ENCODE results near the gene NOP14. TPM values are rescaled to one million over a fixed set of nuclear protein-coding genes. Genes with fewer than 3 reads are reported as not detected.
"Not testable (repeated sequence)": the region's sequence is repeated elsewhere in the genome, so short reads cannot be mapped to it uniquely, and the experiment has no call there.

The NOP14 gene
- total and polyA plus RNA-seq, 2 donors (not counting 1 experiment from before 2014, with no cell fraction given): 9.1 to 30.4 TPM

DNA sequence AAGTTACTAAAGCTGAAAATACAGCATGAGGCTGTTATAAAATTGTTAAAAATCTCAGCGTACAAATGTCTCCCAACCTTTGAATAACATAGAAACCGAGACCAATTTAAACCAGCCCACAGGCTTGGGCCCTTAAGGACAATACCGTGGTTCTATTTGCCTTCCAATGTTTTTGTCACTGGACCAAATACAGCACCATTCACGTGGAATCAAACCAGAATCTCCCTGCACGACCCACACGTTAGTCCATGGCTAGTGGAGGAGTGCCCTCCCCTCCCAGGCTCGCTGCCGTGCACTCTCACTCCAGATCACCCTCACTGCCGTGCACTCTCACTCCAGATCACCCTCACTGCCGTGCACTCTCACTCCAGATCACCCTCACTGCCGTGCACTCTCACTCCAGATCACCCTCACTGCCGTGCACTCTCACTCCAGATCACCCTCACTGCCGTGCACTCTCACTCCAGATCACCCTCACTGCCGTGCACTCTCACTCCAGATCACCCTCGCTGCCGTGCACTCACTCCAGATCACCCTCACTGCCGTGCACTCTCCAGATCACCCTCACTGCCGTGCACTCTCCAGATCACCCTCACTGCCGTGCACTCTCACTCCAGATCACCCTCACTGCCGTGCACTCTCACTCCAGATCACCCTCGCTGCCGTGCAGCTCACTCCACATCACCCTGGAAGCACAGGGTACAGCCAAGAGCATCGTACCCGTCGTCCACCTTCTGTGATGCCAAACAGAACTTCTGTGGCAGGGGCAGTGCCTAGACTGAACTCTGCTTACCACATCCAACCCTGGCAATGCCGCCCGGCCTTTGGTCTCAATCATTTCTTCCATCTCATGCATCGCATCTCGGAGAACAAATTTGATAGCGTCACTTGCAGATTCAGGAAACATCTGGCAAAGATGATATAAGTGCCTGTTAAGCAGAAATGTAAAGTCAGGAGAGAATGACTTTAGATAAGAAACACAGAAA lies 17.3 kb downstream of the NOP14 start:
- intact Hi-C loops (cut with micrococcal nuclease); H3K4me1 Mint-ChIP-seq; H3K9me3 Mint-ChIP-seq (ENCODE audit: insufficient read depth); H3K4me3 ChIP-seq (ENCODE audit: control extremely low read depth in 1 of 5, extremely low read depth in 1 of 5, insufficient read depth in 1 of 5, low read depth in 2 of 5, low read length in 4 of 5); POLR2A ChIA-PET; H3K27ac ChIP-seq (ENCODE audit: low read length in 2 of 2); H3K27me3 Mint-ChIP-seq; H3K4me1 ChIP-seq (ENCODE audit: control insufficient read depth in 2 of 2, insufficient read depth in 2 of 2, low read length in 2 of 2); H3K9ac ChIP-seq (ENCODE audit: low read length); H3K4me3 Mint-ChIP-seq; ATAC-seq (ENCODE audit: low read depth); H4K20me1 ChIP-seq (ENCODE audit: control insufficient read depth, insufficient read depth, low read length, poor library complexity, severe bottlenecking); H3K27me3 ChIP-seq (replicated peaks in 1 of 4; ENCODE audit: control extremely low read depth in 1 of 4, control insufficient read depth in 3 of 4, insufficient read depth in 4 of 4, low read length in 3 of 4); DNase-seq; H2AFZ ChIP-seq (ENCODE audit: insufficient read depth, low read depth, low read length, poor library complexity, severe bottlenecking); H3K79me2 ChIP-seq (ENCODE audit: control insufficient read depth, insufficient read depth, low read length); H3K4me2 ChIP-seq (replicated peaks; ENCODE audit: low read depth, low read length, poor library complexity, severe bottlenecking); H3K9me3 ChIP-seq (ENCODE audit: control extremely low read depth in 1 of 3, control insufficient read depth in 2 of 3, insufficient read depth in 1 of 3, low read length in 2 of 3); H3K27ac Mint-ChIP-seq: not testable (repeated sequence)
- 97% methylated on average over 23 of the region's 30 CpGs for WGBS (ENCODE audit: insufficient coverage)
- CTCF ChIA-PET: interaction anchor here (1.3 to 1.5 kb wide), 3 partner anchors 10 to 250 kb away, joined by 3 to 4 read pairs (median 3); no protein-coding TSS in a partner anchor
- H3K36me3 ChIP-seq (replicated peaks in 1 of 2; ENCODE audit: control extremely low read depth in 1 of 2, control insufficient read depth in 1 of 2, extremely low read depth in 1 of 2, insufficient read depth in 2 of 2, low read length in 1 of 2): peaks cover 2 to 85% of the 10 kb centered on the region in 2 experiments

DNA sequence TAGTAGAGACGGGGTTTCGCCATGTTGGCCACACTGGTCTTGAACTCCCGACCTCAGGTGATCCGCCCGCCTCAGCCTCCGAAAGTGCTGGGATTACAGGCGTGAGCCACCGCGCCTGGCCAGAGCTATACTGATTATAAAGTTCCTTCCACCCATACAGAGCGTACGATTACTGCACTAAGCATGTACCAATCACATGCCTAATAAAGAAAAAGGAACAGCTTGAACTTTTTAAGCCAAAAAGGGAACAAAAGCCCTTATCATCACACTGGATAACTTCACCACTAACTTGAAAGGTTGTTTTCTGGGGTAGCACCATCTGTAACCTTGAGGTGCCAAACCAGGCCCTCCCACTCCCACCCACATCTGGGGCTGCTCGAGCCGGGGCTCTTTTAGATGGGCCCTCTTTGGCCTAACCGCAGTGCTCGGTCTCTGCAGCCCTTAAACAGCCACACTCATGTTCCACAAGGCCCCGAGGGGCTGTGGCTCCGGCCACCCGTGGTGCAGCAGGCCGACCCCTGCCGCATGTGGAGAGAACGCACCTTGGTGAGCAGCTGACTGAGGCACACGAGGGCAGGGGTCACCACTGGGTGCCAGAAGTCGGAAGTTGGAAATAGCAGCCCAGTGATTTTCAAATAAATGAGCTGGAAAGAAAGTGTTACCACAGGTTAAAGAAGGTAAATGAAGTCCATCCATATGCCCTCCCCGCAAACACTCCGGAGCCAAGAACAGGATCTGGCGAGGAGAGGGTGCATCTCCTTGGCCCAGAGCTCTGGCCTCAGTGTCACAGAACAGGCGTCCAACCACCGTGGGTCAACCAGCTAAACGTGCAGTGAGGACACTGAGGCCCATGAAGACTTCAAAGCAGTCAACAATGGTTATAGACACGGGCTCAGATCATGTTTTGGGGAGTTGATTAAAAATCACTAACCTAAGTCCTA lies 18.4 kb downstream of the NOP14 start:
- H3K9me3 ChIP-seq (ENCODE audit: control extremely low read depth in 1 of 3, control insufficient read depth in 2 of 3, insufficient read depth in 1 of 3, low read length in 2 of 3): no peaks in the 10 kb centered on the region
- H3K27ac Mint-ChIP-seq: no peak overlapping the region
- H3K9ac ChIP-seq (ENCODE audit: low read length): no peak overlapping the region
- H3K4me3 Mint-ChIP-seq: no peak overlapping the region
- 97% methylated on average over 28 of the region's 30 CpGs for WGBS (ENCODE audit: insufficient coverage)
- no peaks in the 10 kb centered on the region for H3K4me1 Mint-ChIP-seq
- ATAC-seq (ENCODE audit: low read depth): no peak
- POLR2A ChIA-PET: no interaction called here
- H4K20me1 ChIP-seq (ENCODE audit: control insufficient read depth, insufficient read depth, low read length, poor library complexity, severe bottlenecking): peaks cover 7% of the 10 kb centered on the region
- intact Hi-C loops (cut with micrococcal nuclease): no loop called here
- no peak for TF ChIP-seq EZH2 (IDR thresholded peaks at IDR 0.05; ENCODE audit: borderline replicate concordance, insufficient read depth, low read depth, low read length, poor library complexity, severe bottlenecking)
- TF ChIP-seq, protein P1, sequence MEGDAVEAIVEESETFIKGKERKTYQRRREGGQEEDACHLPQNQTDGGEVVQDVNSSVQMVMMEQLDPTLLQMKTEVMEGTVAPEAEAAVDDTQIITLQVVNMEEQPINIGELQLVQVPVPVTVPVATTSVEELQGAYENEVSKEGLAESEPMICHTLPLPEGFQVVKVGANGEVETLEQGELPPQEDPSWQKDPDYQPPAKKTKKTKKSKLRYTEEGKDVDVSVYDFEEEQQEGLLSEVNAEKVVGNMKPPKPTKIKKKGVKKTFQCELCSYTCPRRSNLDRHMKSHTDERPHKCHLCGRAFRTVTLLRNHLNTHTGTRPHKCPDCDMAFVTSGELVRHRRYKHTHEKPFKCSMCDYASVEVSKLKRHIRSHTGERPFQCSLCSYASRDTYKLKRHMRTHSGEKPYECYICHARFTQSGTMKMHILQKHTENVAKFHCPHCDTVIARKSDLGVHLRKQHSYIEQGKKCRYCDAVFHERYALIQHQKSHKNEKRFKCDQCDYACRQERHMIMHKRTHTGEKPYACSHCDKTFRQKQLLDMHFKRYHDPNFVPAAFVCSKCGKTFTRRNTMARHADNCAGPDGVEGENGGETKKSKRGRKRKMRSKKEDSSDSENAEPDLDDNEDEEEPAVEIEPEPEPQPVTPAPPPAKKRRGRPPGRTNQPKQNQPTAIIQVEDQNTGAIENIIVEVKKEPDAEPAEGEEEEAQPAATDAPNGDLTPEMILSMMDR (IDR thresholded peaks at IDR 0.05): no peak
- H3K27me3 Mint-ChIP-seq: no peaks in the 10 kb centered on the region
- H2AFZ ChIP-seq (ENCODE audit: insufficient read depth, low read depth, low read length, poor library complexity, severe bottlenecking): no peak overlapping the region
- no peaks in the 10 kb centered on the region for H3K4me1 ChIP-seq (ENCODE audit: control insufficient read depth in 2 of 2, insufficient read depth in 2 of 2, low read length in 2 of 2)
- no peaks in the 10 kb centered on the region for H3K9me3 Mint-ChIP-seq (ENCODE audit: insufficient read depth)
- peaks cover 2 to 86% of the 10 kb centered on the region in 2 experiments for H3K36me3 ChIP-seq (replicated peaks in 1 of 2; ENCODE audit: control extremely low read depth in 1 of 2, control insufficient read depth in 1 of 2, extremely low read depth in 1 of 2, insufficient read depth in 2 of 2, low read length in 1 of 2)
- no peaks in the 10 kb centered on the region for H3K27me3 ChIP-seq (replicated peaks in 1 of 4; ENCODE audit: control extremely low read depth in 1 of 4, control insufficient read depth in 3 of 4, insufficient read depth in 4 of 4, low read length in 3 of 4)
- no peak overlapping the region for H3K27ac ChIP-seq (ENCODE audit: low read length in 2 of 2)
- H3K4me2 ChIP-seq (replicated peaks; ENCODE audit: low read depth, low read length, poor library complexity, severe bottlenecking): no peak overlapping the region
- CTCF ChIA-PET: interaction anchor here (0.7 to 1.5 kb wide), 5 partner anchors 9 to 249 kb away, joined by 3 to 4 read pairs (median 3); no protein-coding TSS in a partner anchor
- DNase-seq: no peak
- no peak overlapping the region for H3K4me3 ChIP-seq (ENCODE audit: control extremely low read depth in 1 of 5, extremely low read depth in 1 of 5, insufficient read depth in 1 of 5, low read depth in 2 of 5, low read length in 4 of 5)
- no peaks in the 10 kb centered on the region for H3K79me2 ChIP-seq (ENCODE audit: control insufficient read depth, insufficient read depth, low read length)
